Keratinocyte (primary cell): Measurements from ENCODE around the gene C1D. TPM values are rescaled to one million over a fixed set of nuclear protein-coding genes. Genes with fewer than 3 reads are reported as not detected.

Source experiments
- DNase-seq: peaks from one replicate; pipeline ENCODE4 v3.0.0-alpha.2; 2011; ENCODE audit warnings: low read depth, missing footprints, low spot score
- FAIRE-seq: peaks from 2 replicates; lab custom pipeline; 2011; peaks lifted over from hg19 to GRCh38; lab: Jason Lieb, UNC
- H2AFZ ChIP-seq: 2 replicates; pipeline ENCODE4 v1.6.0; 2012; ENCODE audit warnings: low read length, control low read depth, inconsistent platforms; ENCODE audit not compliant: control insufficient read depth
- H3K27ac ChIP-seq: 2 replicates; pipeline ENCODE4 v1.5.1; 2011; ENCODE audit warnings: low read length; ENCODE audit not compliant: control insufficient read depth, insufficient read depth
- H3K27me3 ChIP-seq: 3 replicates; pipeline ENCODE4 v1.6.0; 2011; ENCODE audit warnings: low read length; ENCODE audit not compliant: control insufficient read depth, insufficient read depth; ENCODE audit errors: extremely low read depth
- H3K36me3 ChIP-seq, 2 experiments: 2 replicates in 1 of 2; 3 replicates in 1 of 2; pipeline ENCODE4 v1.5.1; 2011; ENCODE audit warnings: low read length in 2 of 2, mild to moderate bottlenecking in 1 of 2; ENCODE audit not compliant: control insufficient read depth in 2 of 2, insufficient read depth in 2 of 2; ENCODE audit errors: extremely low read depth in 1 of 2
- H3K4me1 ChIP-seq: 3 replicates; pipeline ENCODE4 v1.5.1; 2011; ENCODE audit warnings: low read length; ENCODE audit not compliant: control insufficient read depth, insufficient read depth; ENCODE audit errors: extremely low read depth
- H3K4me2 ChIP-seq: 3 replicates; pipeline ENCODE4 v1.6.0; 2011; ENCODE audit warnings: low read depth, low read length; ENCODE audit not compliant: control insufficient read depth, insufficient read depth; ENCODE audit errors: extremely low read depth
- H3K4me3 ChIP-seq, 3 experiments: fragments of 200-600 bp in 1 of 3; sonication (generic) in 1 of 3; 2 replicates in 2 of 3; 3 replicates in 1 of 3; pipeline ENCODE4 v1.5.1; 2011 to 2016; ENCODE audit warnings: low read length in 3 of 3, mild to moderate bottlenecking in 3 of 3, control low read depth in 2 of 3, inconsistent platforms in 1 of 3, low read depth in 1 of 3, mixed read lengths in 1 of 3, mixed run types in 1 of 3, moderate library complexity in 1 of 3; ENCODE audit not compliant: control insufficient read depth in 2 of 3, insufficient read depth in 2 of 3; ENCODE audit errors: extremely low read depth in 1 of 3
- H3K79me2 ChIP-seq: 2 replicates; pipeline ENCODE4 v1.6.0; 2012; ENCODE audit warnings: low read length; ENCODE audit not compliant: control insufficient read depth, insufficient read depth
- H3K9ac ChIP-seq: 3 replicates; pipeline ENCODE4 v1.6.0; 2011; ENCODE audit warnings: low read length; ENCODE audit not compliant: control insufficient read depth, insufficient read depth; ENCODE audit errors: extremely low read depth
- H3K9me1 ChIP-seq: 3 replicates; pipeline ENCODE4 v1.6.0; 2011; ENCODE audit warnings: low read length; ENCODE audit not compliant: control insufficient read depth, insufficient read depth; ENCODE audit errors: extremely low read depth
- H3K9me3 ChIP-seq: 2 replicates; pipeline ENCODE4 v1.5.1; 2012; ENCODE audit warnings: low read depth, low read length; ENCODE audit not compliant: control insufficient read depth
- H4K20me1 ChIP-seq: 3 replicates; pipeline ENCODE4 v1.6.0; 2011; ENCODE audit warnings: low read length; ENCODE audit not compliant: control insufficient read depth, insufficient read depth; ENCODE audit errors: extremely low read depth
- CTCF ChIP-seq, 3 experiments: IDR thresholded peaks in 1 of 3; conservative IDR thresholded peaks in 1 of 3; optimal IDR thresholded peaks in 1 of 3; 2 replicates in 2 of 3; 3 replicates in 1 of 3; pipeline versions ENCODE3 to v1.5.1; 2011; ENCODE audit warnings: low read length in 3 of 3, mild to moderate bottlenecking in 3 of 3, moderate library complexity in 2 of 3, control low read depth in 1 of 3, inconsistent platforms in 1 of 3; ENCODE audit not compliant: insufficient read depth in 2 of 3; ENCODE audit errors: extremely low read depth in 1 of 3
- EZH2 ChIP-seq: IDR thresholded peaks from one replicate; pipeline ENCODE4 v1.6.1; 2012; ENCODE audit warnings: inconsistent platforms, mild to moderate bottlenecking, low read length, moderate library complexity
- dilution Hi-C: fragments of 300-500 bp; cut with MboI; formaldehyde crosslinking; loops from one replicate; pipeline ENCODE4 v1.7.0; 2020; ENCODE audit warnings: low sequenced_read_pairs; ENCODE audit not compliant: extremely low pct_ligation_motif_present
- polyA plus RNA-seq, 5 experiments: library from polyadenylated mRNA; depleted of rRNA in 3 of 5; stranded (reverse) in 3 of 5; stranded (forward) in 1 of 5; unstranded in 1 of 5; fragments of >200 nt; gene quantifications; 1 replicate in 1 of 5; 2 replicates in 3 of 5; 3 replicates in 1 of 5; pipeline versions ENCODE4 v1.2.1 to v1.2.3, GENCODE V29; 2011 to 2012; ENCODE audit warnings: missing spikeins in 2 of 5, low read depth in 1 of 5, low replicate concordance in 1 of 5

Gene C1D
- polyA plus RNA-seq, 1 donor (not counting 4 experiments of a cell fraction or from before 2014, with no cell fraction given), result 45.3 TPM

GRCh38 chr2:68060652-68061051 lies 2.2 kb downstream of the C1D start:
- no peak for FAIRE-seq
- peak overlapping the region; percentile 95 for H3K27ac ChIP-seq
- no peaks in the 10 kb centered on the region for H3K9me3 ChIP-seq
- peak overlapping the region in 1 of 3 experiments; percentile 49 for H3K4me3 ChIP-seq
- H3K4me2 ChIP-seq, result peak overlapping the region; percentile 93
- H3K9me1 ChIP-seq, result peaks cover 2% of the 10 kb centered on the region
- no peak for TF ChIP-seq CTCF (optimal IDR thresholded peaks at IDR 0.05 in 1 of 3, IDR thresholded peaks at IDR 0.05 in 1 of 3, conservative IDR thresholded peaks at IDR 0.05 in 1 of 3; ENCODE audit: extremely low read depth in 1 of 3, insufficient read depth in 2 of 3, low read length in 3 of 3)
- no peak for TF ChIP-seq EZH2
- dilution Hi-C loops, result no loop called here
- H3K79me2 ChIP-seq, result peaks cover 65% of the 10 kb centered on the region
- peaks cover 20% of the 10 kb centered on the region for H3K4me1 ChIP-seq
- no peaks in the 10 kb centered on the region for H3K27me3 ChIP-seq
- no peaks in the 10 kb centered on the region for H3K36me3 ChIP-seq
- H2AFZ ChIP-seq, result no peak overlapping the region
- peak overlapping the region; percentile 61 for H3K9ac ChIP-seq
- H4K20me1 ChIP-seq, result no peaks in the 10 kb centered on the region
- peak; percentile 40 for DNase-seq

- peak overlapping the region; percentile 93 for H3K4me2 ChIP-seq
- DNase-seq (no peak), FAIRE-seq (no peak)
- no peaks in the 10 kb centered on the region for H3K27me3 ChIP-seq
- H3K9me3 ChIP-seq, result no peaks in the 10 kb centered on the region
- H3K9me1 ChIP-seq, result peaks cover 2% of the 10 kb centered on the region
- peaks cover 71% of the 10 kb centered on the region for H3K79me2 ChIP-seq
- H4K20me1 ChIP-seq, result no peaks in the 10 kb centered on the region
- TF ChIP-seq EZH2 (no peak), CTCF (optimal IDR thresholded peaks at IDR 0.05 in 1 of 3, IDR thresholded peaks at IDR 0.05 in 1 of 3, conservative IDR thresholded peaks at IDR 0.05 in 1 of 3; ENCODE audit: extremely low read depth in 1 of 3, insufficient read depth in 2 of 3, low read length in 3 of 3) (no peak)
- dilution Hi-C loops, result no loop called here
- no peaks in the 10 kb centered on the region for H3K36me3 ChIP-seq
- H3K27ac ChIP-seq, result peak overlapping the region; percentile 95
- peaks cover 20% of the 10 kb centered on the region for H3K4me1 ChIP-seq
- H2AFZ ChIP-seq, result no peak overlapping the region
- H3K4me3 ChIP-seq, result no peak overlapping the region
- peak overlapping the region; percentile 26 for H3K9ac ChIP-seq
These were observed 2.8 kb downstream of the C1D start for GRCh38 chr2:68059784-68060525.
